22Rv1 (cell line): ENCODE measurements around the gene ADCY6.

ENCODE experiments used
- CTCF ChIP-seq: fragments of 450-650 bp; IDR thresholded peaks from 2 replicates; pipeline ENCODE4 v1.5.1; 2017; ENCODE audit warnings: mild to moderate bottlenecking
- ZFX ChIP-seq: fragments of 450-650 bp; IDR thresholded peaks from 2 replicates; pipeline ENCODE4 v1.6.1; 2017; ENCODE audit warnings: antibody characterized with exemption, borderline replicate concordance

- TF ChIP-seq CTCF = no peak
- no peak for TF ChIP-seq ZFX
These were observed 35.2 kb upstream of the ADCY6 start for GRCh38 chr12:48824112-48824511.
